Large intestine (tissue), 3 donors: ENCODE data around the gene RALB. TPM values are rescaled to one million over a fixed set of nuclear protein-coding genes. Genes with fewer than 3 reads are reported as not detected.
"Not testable (repeated sequence)": the region's sequence is repeated elsewhere in the genome, so short reads cannot be mapped to it uniquely, and the experiment has no call there.

Experiments used
- DNase-seq, 2 donors: peaks; one replicate each; pipeline versions ENCODE4 v3.0.0 to v3.0.0-alpha.2; 2013
- H3K27ac ChIP-seq: one replicate; pipeline ENCODE4 v1.5.1; 2013; ENCODE audit warnings: low read length
- H3K27me3 ChIP-seq: 2 replicates; pipeline ENCODE4 v1.6.1; 2013; ENCODE audit warnings: low read length; ENCODE audit not compliant: control insufficient read depth, insufficient read depth
- H3K36me3 ChIP-seq: 2 replicates; pipeline ENCODE4 v1.6.1; 2013; ENCODE audit warnings: low read length; ENCODE audit not compliant: control insufficient read depth, insufficient read depth
- H3K4me1 ChIP-seq: one replicate; pipeline ENCODE4 v1.6.1; 2013; ENCODE audit warnings: low read length; ENCODE audit not compliant: control insufficient read depth, insufficient read depth
- H3K4me3 ChIP-seq: one replicate; pipeline ENCODE4 v1.5.1; 2013; ENCODE audit warnings: low read length
- H3K9me3 ChIP-seq: one replicate; pipeline ENCODE4 v1.6.1; 2013; ENCODE audit warnings: mild to moderate bottlenecking, low read depth, low read length, moderate library complexity; ENCODE audit not compliant: control insufficient read depth
- WGBS: methylation state at CpG from one replicate; pipeline ENCODE4 v1.1.5; 2013; ENCODE audit warnings: low lambda C conversion rate; ENCODE audit not compliant: insufficient coverage; 5-methylcytosine and 5-hydroxymethylcytosine counted together
- polyA plus RNA-seq: library from polyadenylated mRNA; unstranded; fragments of 120-200 nt; gene quantifications from one replicate; pipeline ENCODE4 v1.2.1, GENCODE V29; 2013

Gene RALB
- polyA plus RNA-seq, 1 donor = 102 TPM

DNA sequence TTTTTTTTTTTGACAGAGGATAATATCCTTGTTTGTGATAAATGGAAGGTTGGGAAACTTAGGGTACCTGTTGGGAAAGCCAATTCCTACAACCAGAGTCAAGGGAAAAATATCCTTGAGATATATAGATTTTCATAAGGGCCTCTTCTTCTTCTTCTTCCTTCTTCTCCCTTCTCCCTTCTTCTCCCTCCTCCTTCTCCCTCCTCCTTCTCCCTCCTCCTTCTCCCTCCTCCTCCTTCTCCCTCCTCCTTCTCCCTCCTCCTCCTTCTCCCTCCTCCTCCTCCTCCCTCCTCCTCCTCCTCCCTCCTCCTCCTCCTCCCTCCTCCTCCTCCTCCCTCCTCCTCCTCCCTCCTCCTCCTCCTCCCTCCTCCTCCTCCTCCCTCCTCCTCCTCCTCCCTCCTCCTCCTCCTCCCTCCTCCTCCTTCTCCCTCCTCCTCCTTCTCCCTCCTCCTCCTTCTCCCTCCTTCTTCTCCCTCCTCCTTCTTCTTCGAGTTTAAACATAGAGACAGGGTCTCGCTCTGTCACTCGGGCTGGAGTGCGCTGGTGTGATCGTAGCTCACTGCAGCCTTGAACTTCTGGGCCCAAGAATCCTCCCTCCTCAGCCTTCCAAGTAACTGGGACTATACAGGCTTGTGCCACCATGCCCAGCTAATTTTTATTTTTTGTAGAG lies 68.4 kb downstream of the RALB start:
- not testable (repeated sequence) for H3K4me3 ChIP-seq
- H3K27me3 ChIP-seq = peaks cover 30% of the 10 kb centered on the region
- WGBS = no CpG with 5 or more reads among the region's 5 CpGs

DNA sequence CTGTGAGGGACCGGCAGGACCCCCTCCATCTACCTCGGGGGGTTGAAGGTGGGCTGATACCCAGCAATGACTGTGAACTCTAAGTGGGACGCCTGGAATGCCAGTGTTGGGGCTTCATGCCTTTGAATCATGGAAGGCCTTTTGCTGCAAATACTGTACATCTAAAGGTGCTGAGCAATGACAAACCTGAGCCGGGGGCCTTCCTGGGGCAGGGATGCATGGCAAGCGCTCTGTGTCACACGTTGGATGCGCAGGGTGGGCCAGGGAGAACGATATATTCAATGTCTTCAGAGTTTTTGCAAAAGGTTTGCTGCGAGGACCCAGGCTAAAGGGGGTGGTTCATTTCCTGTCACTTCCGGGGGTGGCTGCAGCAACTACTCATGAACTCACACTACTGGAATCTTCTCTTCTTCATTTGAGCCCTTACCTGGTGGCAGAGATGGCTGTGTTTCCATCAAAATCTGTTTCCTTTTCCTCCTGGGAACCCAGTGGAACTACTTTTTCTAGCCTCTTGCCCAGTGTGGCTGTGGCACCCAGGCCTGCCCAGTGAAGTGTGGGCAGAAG lies 69.2 kb downstream of the RALB start:
- WGBS = no CpG with 5 or more reads among the region's 10 CpGs
- no peak overlapping the region for H3K27ac ChIP-seq
- H3K4me1 ChIP-seq = no peaks in the 10 kb centered on the region
- no peak for DNase-seq
- H3K9me3 ChIP-seq = no peaks in the 10 kb centered on the region
- peaks cover 32% of the 10 kb centered on the region for H3K27me3 ChIP-seq
- H3K4me3 ChIP-seq = no peak overlapping the region
- H3K36me3 ChIP-seq = no peaks in the 10 kb centered on the region

More for the DNA sequence above, 68.4 kb downstream of the RALB start:
- not testable (repeated sequence) for H3K36me3 ChIP-seq, H3K4me1 ChIP-seq, H3K27ac ChIP-seq, DNase-seq, H3K9me3 ChIP-seq

DNA sequence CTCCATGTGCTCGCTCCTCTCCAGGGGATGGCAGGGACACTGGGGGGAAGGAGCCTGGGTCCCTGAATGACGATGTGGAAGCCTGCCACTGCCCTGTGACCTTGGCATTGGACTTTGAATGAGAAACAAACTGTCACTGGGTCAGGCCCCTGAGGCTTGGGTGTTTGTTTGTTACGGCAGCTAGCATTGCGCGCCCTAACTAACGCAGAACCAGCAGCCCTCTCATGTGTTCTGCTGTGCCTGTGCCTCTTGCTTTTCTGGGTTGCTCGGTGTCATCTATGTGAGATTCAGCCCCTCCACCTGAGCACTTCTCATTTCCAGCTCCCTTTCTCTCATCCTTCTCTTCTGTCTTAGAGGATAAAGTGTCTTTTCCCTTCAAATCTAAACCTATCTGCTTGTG lies 69.7 kb downstream of the RALB start:
- Histone ChIP-seq H3K9me3 (no peaks in the 10 kb centered on the region), H3K4me3 (no peak overlapping the region), H3K36me3 (no peaks in the 10 kb centered on the region), H3K4me1 (no peaks in the 10 kb centered on the region), H3K27me3 (peaks cover 33% of the 10 kb centered on the region), H3K27ac (no peak overlapping the region)
- no CpG with 5 or more reads among the region's 7 CpGs for WGBS
- no peak for DNase-seq

DNA sequence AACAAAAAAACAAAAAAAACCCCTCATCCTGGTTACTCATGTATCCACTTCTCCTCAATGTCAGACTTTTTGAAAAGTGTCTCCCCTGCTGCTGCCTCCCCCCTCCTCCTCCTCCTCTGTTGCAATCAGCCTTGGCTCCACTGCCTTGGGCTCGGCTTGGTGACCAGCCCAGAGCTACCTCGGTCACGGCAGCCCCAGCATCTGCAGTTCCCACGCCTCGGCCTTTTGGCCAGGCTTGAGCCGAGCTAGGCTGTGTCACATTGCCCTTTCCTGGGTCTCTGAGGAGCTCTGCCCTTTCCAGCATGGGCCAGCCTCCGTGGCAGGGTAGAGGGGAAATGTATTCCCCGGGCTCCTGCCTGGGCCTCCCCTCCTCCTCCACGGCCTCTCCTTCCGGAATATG lies 70.6 kb downstream of the RALB start:
- Histone ChIP-seq H3K27me3 (peaks cover 30% of the 10 kb centered on the region), H3K9me3 (no peaks in the 10 kb centered on the region), H3K4me3 (no peak overlapping the region), H3K4me1 (no peaks in the 10 kb centered on the region), H3K36me3 (no peaks in the 10 kb centered on the region), H3K27ac (no peak overlapping the region)
- WGBS = no CpG with 5 or more reads among the region's 10 CpGs
- no peak for DNase-seq

DNA sequence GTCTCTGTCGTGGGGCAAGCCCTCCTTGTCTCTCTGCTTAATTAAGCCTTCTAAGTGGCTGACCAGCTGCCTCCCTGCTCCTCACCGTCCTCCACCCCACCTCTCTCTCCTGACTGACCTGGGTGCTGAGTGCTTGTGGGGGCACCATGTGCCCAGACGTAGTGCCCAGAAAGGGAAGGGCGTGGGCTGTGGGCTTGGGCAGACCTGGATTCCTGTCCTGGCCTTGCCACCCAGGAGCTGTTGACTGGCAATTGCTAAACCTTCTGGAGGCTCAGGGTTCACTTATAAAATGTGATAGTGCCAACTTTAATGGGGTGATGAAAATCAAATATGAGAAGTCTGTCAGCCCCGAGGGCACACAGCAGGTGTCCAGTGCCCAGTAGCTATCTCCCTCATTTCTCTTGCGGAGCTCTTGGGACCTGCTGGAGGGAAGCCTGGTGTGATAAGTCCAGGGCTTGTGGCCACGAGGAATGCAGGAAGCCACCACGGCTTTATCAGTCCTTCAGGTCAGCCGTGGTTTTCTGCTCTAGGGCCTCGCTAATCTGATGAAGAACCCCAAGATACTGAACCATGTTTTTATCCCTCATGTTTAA lies 71.3 kb downstream of the RALB start:
- Histone ChIP-seq H3K36me3 (no peaks in the 10 kb centered on the region), H3K4me1 (no peaks in the 10 kb centered on the region), H3K9me3 (no peaks in the 10 kb centered on the region), H3K4me3 (no peak overlapping the region), H3K27me3 (peaks cover 27% of the 10 kb centered on the region), H3K27ac (no peak overlapping the region)
- no CpG with 5 or more reads among the region's 10 CpGs for WGBS
- DNase-seq = no peak

DNA sequence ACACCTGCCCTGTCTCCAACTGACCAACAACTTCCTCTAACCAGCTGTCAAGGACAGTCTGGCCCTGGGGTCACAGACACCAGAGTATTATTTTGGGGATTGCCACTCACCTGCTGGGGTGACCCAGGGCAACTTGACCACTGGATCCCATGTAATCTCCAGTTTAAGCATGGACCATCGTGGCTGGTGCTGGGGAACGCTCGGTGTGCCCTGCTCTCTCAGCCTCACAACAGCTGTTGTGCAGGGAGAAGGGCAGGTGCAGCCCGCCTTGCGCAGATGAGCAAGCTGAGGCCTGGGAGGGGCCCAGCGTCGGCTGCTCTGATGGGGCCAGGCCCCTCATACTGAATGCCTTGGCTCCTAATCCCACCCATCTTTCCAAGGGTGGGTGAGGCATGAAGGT lies 72.3 kb downstream of the RALB start:
- Histone ChIP-seq H3K36me3 (no peaks in the 10 kb centered on the region), H3K9me3 (no peaks in the 10 kb centered on the region), H3K4me3 (no peak overlapping the region), H3K27me3 (peaks cover 25% of the 10 kb centered on the region), H3K4me1 (no peaks in the 10 kb centered on the region), H3K27ac (no peak overlapping the region)
- no CpG with 5 or more reads among the region's 7 CpGs for WGBS
- DNase-seq = no peak

DNA sequence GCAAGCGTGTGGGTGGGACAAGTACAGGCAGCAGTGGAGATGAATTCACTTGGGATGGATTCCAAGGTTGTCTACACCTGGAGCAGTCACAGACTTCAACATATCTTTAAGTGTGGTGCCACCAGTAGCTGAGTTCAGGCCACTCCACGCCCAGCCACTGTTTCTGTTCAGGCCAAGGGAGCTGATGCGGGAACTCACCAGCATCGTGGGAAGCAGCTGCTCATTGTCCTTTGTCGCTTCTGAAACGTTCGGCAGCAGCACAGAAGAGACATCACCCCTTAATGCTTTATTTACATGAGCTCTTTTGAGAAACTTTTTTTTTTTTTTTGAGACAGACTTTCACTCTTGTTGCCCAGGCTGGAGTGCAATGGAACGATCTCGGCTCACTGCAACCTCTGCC lies 73.4 kb downstream of the RALB start:
- WGBS = 80% methylated on average over 2 of the region's 9 CpGs
- H3K27me3 ChIP-seq = peaks cover 30% of the 10 kb centered on the region
- no peak for DNase-seq
- no peaks in the 10 kb centered on the region for H3K36me3 ChIP-seq
- H3K9me3 ChIP-seq = no peaks in the 10 kb centered on the region
- H3K4me1 ChIP-seq = no peaks in the 10 kb centered on the region
- no peak overlapping the region for H3K27ac ChIP-seq
- no peak overlapping the region for H3K4me3 ChIP-seq

DNA sequence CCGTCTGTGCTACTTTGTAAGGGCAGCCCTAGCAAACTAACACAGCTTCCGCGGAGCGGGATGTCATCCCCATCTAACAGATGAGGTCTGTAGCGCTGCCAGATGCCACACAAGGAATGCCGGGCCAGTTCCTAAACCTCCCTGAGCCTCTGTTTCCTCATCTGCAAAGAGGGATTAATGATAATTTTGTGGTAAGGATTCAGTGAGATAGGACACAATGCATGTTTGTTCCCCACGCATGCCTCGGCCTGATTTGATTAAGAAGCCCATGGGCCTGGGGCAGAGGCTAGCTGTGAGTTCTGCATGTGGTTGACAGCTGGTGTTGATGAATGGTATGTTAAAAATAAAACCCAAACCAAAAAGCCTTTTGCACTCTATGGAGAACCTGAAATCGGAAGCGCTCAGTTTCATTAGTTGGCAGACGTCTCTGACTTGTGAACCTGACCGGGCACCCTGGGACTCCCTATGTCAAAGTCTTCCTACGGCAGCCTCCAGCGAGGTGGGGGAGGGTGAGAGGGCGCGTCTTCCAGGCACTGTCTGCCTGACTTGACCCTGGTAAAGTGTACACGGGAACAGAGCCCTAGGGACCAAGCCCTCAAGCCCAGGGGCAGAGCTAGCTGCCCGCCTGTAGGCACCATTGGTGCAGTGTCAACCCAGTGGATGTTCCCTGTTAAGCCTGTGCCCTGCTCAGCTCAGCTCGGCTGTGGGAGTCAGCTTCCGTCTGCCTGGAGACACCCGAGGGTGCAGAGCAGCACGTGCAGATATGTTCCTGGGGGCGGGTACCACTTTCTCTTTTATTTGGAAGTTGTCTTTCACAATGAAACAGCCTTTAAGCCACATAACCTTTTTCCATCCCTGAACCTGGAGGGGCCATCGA lies 78.5 kb downstream of the RALB start:
- Histone ChIP-seq H3K27ac (no peak overlapping the region), H3K27me3 (peaks cover 42% of the 10 kb centered on the region), H3K4me3 (no peak overlapping the region), H3K36me3 (no peaks in the 10 kb centered on the region), H3K9me3 (no peaks in the 10 kb centered on the region), H3K4me1 (no peaks in the 10 kb centered on the region)
- whole genome bisulfite sequencing = no CpG with 5 or more reads among the region's 24 CpGs
- DNase-seq = no peak

DNA sequence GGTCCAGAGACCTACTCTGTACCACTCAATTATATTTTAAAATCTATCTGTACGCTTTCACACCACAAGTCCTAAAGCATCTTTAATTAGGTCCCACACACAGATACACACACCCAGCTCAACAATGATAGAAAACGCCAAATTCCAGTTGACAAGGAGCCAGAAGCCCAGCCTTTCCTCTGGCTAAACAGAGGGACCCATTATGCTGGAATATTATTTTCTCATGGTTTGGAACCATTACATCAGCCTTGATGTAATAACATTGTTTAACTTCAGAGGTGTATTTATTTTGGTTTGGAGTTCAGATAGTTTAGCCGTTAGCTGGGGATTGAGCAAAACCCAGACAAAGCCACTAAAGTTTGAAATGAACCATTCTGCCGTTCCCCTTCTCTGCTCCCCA lies 79.3 kb downstream of the RALB start:
- Histone ChIP-seq H3K9me3 (no peaks in the 10 kb centered on the region), H3K36me3 (no peaks in the 10 kb centered on the region), H3K4me3 (no peak overlapping the region), H3K4me1 (no peaks in the 10 kb centered on the region), H3K27ac (no peak overlapping the region), H3K27me3 (peaks cover 40% of the 10 kb centered on the region)
- WGBS = no CpG with 5 or more reads among the region's 4 CpGs
- no peak for DNase-seq

DNA sequence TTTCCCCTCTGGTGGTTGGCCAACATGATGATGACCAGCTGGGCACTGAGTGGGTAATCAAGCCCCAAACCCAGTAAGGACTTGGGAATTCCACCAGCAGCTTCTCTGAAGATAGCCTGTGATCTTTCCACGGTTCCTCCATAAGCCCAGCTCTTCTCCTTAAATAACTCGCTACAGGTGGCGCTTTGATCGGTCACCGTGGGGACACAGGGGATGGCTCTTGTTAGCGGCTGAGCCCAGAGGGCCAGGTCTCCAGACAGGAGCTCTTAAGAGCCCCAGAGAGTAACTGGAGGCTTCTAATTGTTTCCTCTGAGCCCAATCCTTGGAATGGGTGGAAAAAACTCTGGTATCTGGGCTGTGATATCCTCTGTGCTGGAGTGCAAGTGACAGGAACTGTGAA lies 79.7 kb downstream of the RALB start:
- no peaks in the 10 kb centered on the region for H3K9me3 ChIP-seq
- no peaks in the 10 kb centered on the region for H3K4me1 ChIP-seq
- WGBS = 60% methylated on average over 1 of the region's 6 CpGs
- H3K36me3 ChIP-seq = no peaks in the 10 kb centered on the region
- H3K4me3 ChIP-seq = no peak overlapping the region
- no peak overlapping the region for H3K27ac ChIP-seq
- no peak for DNase-seq
- H3K27me3 ChIP-seq = peaks cover 42% of the 10 kb centered on the region
